ENCODE results near the gene PTMS. TPM values are rescaled to one million over a fixed set of nuclear protein-coding genes. Genes with fewer than 3 reads are reported as not detected.

PTMS gene
- total and polyA plus RNA-seq, 9 of the 15 experiments (the other 6 are each of a cell fraction or from before 2014, with no cell fraction given): 5.1 to 287 (median 78.5) TPM

DNA sequence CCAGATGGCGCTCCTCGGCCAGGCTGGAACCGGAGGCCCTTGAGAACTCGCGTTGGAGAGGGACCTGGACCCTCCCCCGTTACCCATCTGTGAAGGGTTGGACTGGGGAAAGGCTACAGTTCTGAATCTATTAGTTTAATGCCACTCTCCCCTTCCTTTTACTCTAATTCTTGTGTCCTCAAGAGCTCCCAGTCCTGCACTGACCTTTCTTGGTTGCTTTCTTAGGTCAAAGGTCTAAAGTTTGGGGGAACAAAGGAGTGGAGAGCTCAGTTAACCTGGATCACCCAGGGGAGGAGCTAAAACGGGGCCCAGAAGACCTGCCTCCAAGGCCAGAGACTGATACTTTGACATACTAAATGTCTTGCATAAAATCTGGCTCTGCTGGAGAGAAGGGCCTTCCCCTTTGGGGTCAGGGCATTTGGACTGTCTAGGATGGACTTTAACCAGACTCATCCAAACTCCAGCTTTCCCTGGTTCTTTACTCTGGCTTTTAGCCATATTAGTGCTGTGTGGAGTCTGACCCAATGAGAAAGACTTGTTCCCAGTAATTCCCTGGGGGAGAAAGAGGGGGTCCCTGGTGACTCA, 12.3 kb upstream of the PTMS start (continued):
- TF ChIP-seq, protein P1, sequence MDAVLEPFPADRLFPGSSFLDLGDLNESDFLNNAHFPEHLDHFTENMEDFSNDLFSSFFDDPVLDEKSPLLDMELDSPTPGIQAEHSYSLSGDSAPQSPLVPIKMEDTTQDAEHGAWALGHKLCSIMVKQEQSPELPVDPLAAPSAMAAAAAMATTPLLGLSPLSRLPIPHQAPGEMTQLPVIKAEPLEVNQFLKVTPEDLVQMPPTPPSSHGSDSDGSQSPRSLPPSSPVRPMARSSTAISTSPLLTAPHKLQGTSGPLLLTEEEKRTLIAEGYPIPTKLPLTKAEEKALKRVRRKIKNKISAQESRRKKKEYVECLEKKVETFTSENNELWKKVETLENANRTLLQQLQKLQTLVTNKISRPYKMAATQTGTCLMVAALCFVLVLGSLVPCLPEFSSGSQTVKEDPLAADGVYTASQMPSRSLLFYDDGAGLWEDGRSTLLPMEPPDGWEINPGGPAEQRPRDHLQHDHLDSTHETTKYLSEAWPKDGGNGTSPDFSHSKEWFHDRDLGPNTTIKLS (IDR thresholded peaks at IDR 0.05; ENCODE audit: borderline replicate concordance, low read depth): 0 out of 2 replicates have a peak, but pooled peaks have one; percentile 5
- TF ChIP-seq, protein P2, sequence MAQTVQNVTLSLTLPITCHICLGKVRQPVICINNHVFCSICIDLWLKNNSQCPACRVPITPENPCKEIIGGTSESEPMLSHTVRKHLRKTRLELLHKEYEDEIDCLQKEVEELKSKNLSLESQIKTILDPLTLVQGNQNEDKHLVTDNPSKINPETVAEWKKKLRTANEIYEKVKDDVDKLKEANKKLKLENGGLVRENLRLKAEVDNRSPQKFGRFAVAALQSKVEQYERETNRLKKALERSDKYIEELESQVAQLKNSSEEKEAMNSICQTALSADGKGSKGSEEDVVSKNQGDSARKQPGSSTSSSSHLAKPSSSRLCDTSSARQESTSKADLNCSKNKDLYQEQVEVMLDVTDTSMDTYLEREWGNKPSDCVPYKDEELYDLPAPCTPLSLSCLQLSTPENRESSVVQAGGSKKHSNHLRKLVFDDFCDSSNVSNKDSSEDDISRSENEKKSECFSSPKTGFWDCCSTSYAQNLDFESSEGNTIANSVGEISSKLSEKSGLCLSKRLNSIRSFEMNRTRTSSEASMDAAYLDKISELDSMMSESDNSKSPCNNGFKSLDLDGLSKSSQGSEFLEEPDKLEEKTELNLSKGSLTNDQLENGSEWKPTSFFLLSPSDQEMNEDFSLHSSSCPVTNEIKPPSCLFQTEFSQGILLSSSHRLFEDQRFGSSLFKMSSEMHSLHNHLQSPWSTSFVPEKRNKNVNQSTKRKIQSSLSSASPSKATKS (CRISPR knock-in tag; IDR thresholded peaks at IDR 0.05): no peak
- TF ChIP-seq MCM7 (IDR thresholded peaks at IDR 0.05): no peak
- no peak for TF ChIP-seq ZNF785 (CRISPR knock-in tag; IDR thresholded peaks at IDR 0.05)
- TF ChIP-seq NR2C1 (IDR thresholded peaks at IDR 0.05): no peak
- TF ChIP-seq NR2C1 (tag; IDR thresholded peaks at IDR 0.05): peak; percentile 49
- no peak for TF ChIP-seq MBD2 (IDR thresholded peaks at IDR 0.05; ENCODE audit: borderline replicate concordance, low read depth)
- TF ChIP-seq ZNF184 (CRISPR knock-in tag; IDR thresholded peaks at IDR 0.05): no peak
- TF ChIP-seq ZBTB8A (IDR thresholded peaks at IDR 0.05; ENCODE audit: partially characterized antibody): no peak
- TF ChIP-seq KLF10 (CRISPR knock-in tag; IDR thresholded peaks at IDR 0.05): no peak
- TF ChIP-seq, protein P3, sequence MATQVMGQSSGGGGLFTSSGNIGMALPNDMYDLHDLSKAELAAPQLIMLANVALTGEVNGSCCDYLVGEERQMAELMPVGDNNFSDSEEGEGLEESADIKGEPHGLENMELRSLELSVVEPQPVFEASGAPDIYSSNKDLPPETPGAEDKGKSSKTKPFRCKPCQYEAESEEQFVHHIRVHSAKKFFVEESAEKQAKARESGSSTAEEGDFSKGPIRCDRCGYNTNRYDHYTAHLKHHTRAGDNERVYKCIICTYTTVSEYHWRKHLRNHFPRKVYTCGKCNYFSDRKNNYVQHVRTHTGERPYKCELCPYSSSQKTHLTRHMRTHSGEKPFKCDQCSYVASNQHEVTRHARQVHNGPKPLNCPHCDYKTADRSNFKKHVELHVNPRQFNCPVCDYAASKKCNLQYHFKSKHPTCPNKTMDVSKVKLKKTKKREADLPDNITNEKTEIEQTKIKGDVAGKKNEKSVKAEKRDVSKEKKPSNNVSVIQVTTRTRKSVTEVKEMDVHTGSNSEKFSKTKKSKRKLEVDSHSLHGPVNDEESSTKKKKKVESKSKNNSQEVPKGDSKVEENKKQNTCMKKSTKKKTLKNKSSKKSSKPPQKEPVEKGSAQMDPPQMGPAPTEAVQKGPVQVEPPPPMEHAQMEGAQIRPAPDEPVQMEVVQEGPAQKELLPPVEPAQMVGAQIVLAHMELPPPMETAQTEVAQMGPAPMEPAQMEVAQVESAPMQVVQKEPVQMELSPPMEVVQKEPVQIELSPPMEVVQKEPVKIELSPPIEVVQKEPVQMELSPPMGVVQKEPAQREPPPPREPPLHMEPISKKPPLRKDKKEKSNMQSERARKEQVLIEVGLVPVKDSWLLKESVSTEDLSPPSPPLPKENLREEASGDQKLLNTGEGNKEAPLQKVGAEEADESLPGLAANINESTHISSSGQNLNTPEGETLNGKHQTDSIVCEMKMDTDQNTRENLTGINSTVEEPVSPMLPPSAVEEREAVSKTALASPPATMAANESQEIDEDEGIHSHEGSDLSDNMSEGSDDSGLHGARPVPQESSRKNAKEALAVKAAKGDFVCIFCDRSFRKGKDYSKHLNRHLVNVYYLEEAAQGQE (IDR thresholded peaks at IDR 0.05; ENCODE audit: borderline replicate concordance): peak; percentile 94
- TF ChIP-seq, protein P3 (CRISPR knock-in tag; IDR thresholded peaks at IDR 0.05; ENCODE audit: low read depth): no peak
- no peak for TF ChIP-seq PCBP2 (IDR thresholded peaks at IDR 0.05; ENCODE audit: low read depth, low read length, poor library complexity, severe bottlenecking)
- no peak for TF ChIP-seq DPF2 (IDR thresholded peaks at IDR 0.05)
- no peak for TF ChIP-seq BDP1 (IDR thresholded peaks at IDR 0.05; ENCODE audit: insufficient read depth, insufficient read length)
- no peak for TF ChIP-seq CBFA2T3 (IDR thresholded peaks at IDR 0.05)
- no peak for TF ChIP-seq ZNF444 (CRISPR knock-in tag; IDR thresholded peaks at IDR 0.05)
- no peak; a peak in 1 of 4 replicates for TF ChIP-seq TBL1XR1 (IDR thresholded peaks at IDR 0.05; ENCODE audit: low read length in 2 of 2)
- peak; percentile 39; the same call in 1 of the 2 replicates for TF ChIP-seq ZBTB7A (IDR thresholded peaks at IDR 0.05; ENCODE audit: borderline replicate concordance, control insufficient read depth, low read depth, low read length)

All from K562 (cell line).